Caco-2 (cell line): Measurements from ENCODE around the gene ZNF334. TPM values are rescaled to one million over a fixed set of nuclear protein-coding genes. Genes with fewer than 3 reads are reported as not detected.

Experiments
- BruUV-seq: library from RNA; stranded (reverse); fragments of 400-500 nt; replicated peaks from 2 replicates; lab custom pipeline; 2021; lab: Mats Ljungman, UMichigan
- CTCF ChIA-PET: fragments of 300-600 bp; sonication (Branson Sonifier 250); formaldehyde crosslinking; loops from one replicate; lab custom pipeline; 2022; ENCODE audit warnings: antibody characterized with exemption; lab: Charles Lee
- POLR2A ChIA-PET: fragments of 300-600 bp; sonication (Branson Sonifier 250); formaldehyde crosslinking; loops from one replicate; lab custom pipeline; 2022; ENCODE audit warnings: antibody characterized with exemption; lab: Charles Lee
- DNase-seq, 2 experiments: peaks; one replicate each; pipeline versions ENCODE4 v3.0.0 to v3.0.0-alpha.2; 2020 to 2022
- H3K27me3 ChIP-seq: replicated peaks from 2 replicates; pipeline ENCODE4 v1.6.0; 2011; ENCODE audit warnings: low read length; ENCODE audit not compliant: control insufficient read depth, insufficient read depth
- H3K36me3 ChIP-seq: 2 replicates; pipeline ENCODE4 v1.5.1; 2011; ENCODE audit warnings: low read length; ENCODE audit not compliant: control insufficient read depth, insufficient read depth
- H3K4me1 ChIP-seq: fragments of 250-450 bp; sonication (Bioruptor Pico); 2 replicates; pipeline ENCODE4 v1.5.1; 2020; ENCODE audit warnings: mild to moderate bottlenecking
- H3K4me3 ChIP-seq: 2 replicates; pipeline ENCODE4 v1.5.1; 2011; ENCODE audit warnings: low read depth, mild to moderate bottlenecking, control low read depth, low read length
- H3K9me3 ChIP-seq: fragments of 250-450 bp; sonication (Bioruptor Pico); 2 replicates; pipeline ENCODE4 v1.5.1; 2020; ENCODE audit warnings: mild to moderate bottlenecking, moderate library complexity
- H3K27ac Mint-ChIP-seq: one replicate; pipeline ENCODE4 v1.8.0; 2022; ENCODE audit warnings: mixed read lengths; ENCODE audit not compliant: unreplicated experiment
- H3K27me3 Mint-ChIP-seq: one replicate; pipeline ENCODE4 v1.8.0; 2022; ENCODE audit warnings: mixed read lengths; ENCODE audit not compliant: insufficient read depth, unreplicated experiment
- H3K36me3 Mint-ChIP-seq: one replicate; pipeline ENCODE4 v1.8.0; 2022; ENCODE audit warnings: mild to moderate bottlenecking, mixed read lengths; ENCODE audit not compliant: insufficient read depth, unreplicated experiment
- H3K4me1 Mint-ChIP-seq: one replicate; pipeline ENCODE4 v1.8.0; 2022; ENCODE audit warnings: low read depth, mixed read lengths; ENCODE audit not compliant: unreplicated experiment
- H3K4me3 Mint-ChIP-seq: one replicate; pipeline ENCODE4 v1.8.0; 2022; ENCODE audit warnings: mild to moderate bottlenecking, moderate library complexity, mixed read lengths; ENCODE audit not compliant: unreplicated experiment
- H3K9me3 Mint-ChIP-seq: one replicate; pipeline ENCODE4 v1.8.0; 2022; ENCODE audit warnings: mixed read lengths; ENCODE audit not compliant: unreplicated experiment
- CTCF ChIP-seq, 2 experiments: fragments of 200-600 bp in 1 of 2; IDR thresholded peaks; 1 replicate in 1 of 2; 2 replicates in 1 of 2; pipeline versions ENCODE4 v1.5.1 to v1.8.0; 2011 to 2022; ENCODE audit warnings: antibody characterized with exemption in 1 of 2, control low read depth in 1 of 2, inconsistent platforms in 1 of 2, low read depth in 1 of 2, low read length in 1 of 2, mild to moderate bottlenecking in 1 of 2, moderate library complexity in 1 of 2; ENCODE audit not compliant: insufficient read depth in 1 of 2, severe bottlenecking in 1 of 2, unreplicated experiment in 1 of 2
- intact Hi-C: fragments of 100-400 bp; cut with micrococcal nuclease; formaldehyde crosslinking; loops from one replicate; pipeline ENCODE4 v1.10.0; 2022; ENCODE audit not compliant: unreplicated experiment
- total RNA-seq: library from RNA; stranded (reverse); gene quantifications from 2 replicates; pipeline ENCODE4 v1.2.3, GENCODE V29; 2022

Gene ZNF334
- total RNA-seq, 1 experiment from 2014 or later = not detected

- no peak overlapping the region for H3K27ac Mint-ChIP-seq
- BruUV-seq = no TSS peak
- intact Hi-C loops = no loop called here
Measured at GRCh38 chr20:46519471-46520068, 6.2 kb upstream of the ZNF334 start.

GRCh38 chr20:46509523-46509922, 3.8 kb downstream of the ZNF334 start:
- H3K36me3 ChIP-seq = no peaks in the 10 kb centered on the region
- H3K9me3 ChIP-seq = no peaks in the 10 kb centered on the region
- no peak for DNase-seq
- no peak overlapping the region for H3K27ac Mint-ChIP-seq
- H3K4me3 Mint-ChIP-seq = no peak overlapping the region
- H3K4me1 ChIP-seq = no peaks in the 10 kb centered on the region
- H3K4me3 ChIP-seq = no peak overlapping the region
- ChIA-PET POLR2A (no interaction called here), CTCF (no interaction called here)
- H3K4me1 Mint-ChIP-seq = no peaks in the 10 kb centered on the region
- peaks cover 31% of the 10 kb centered on the region for H3K27me3 Mint-ChIP-seq
- no peaks in the 10 kb centered on the region for H3K9me3 Mint-ChIP-seq
- intact Hi-C loops = no loop called here
- no peak for TF ChIP-seq CTCF (IDR thresholded peaks at IDR 0.05; ENCODE audit: insufficient read depth in 1 of 2, low read depth in 1 of 2, low read length in 1 of 2, severe bottlenecking in 1 of 2, unreplicated experiment in 1 of 2)
- H3K27me3 ChIP-seq = no peaks in the 10 kb centered on the region
- no peaks in the 10 kb centered on the region for H3K36me3 Mint-ChIP-seq
- no TSS peak for BruUV-seq

More at GRCh38 chr20:46519471-46520068, 6.2 kb upstream of the ZNF334 start:
- H3K9me3 ChIP-seq = no peaks in the 10 kb centered on the region
- H3K36me3 Mint-ChIP-seq = no peaks in the 10 kb centered on the region
- no peaks in the 10 kb centered on the region for H3K36me3 ChIP-seq
- no peaks in the 10 kb centered on the region for H3K4me1 ChIP-seq
- H3K27me3 ChIP-seq = no peaks in the 10 kb centered on the region
- H3K4me3 Mint-ChIP-seq = no peak overlapping the region
- no peaks in the 10 kb centered on the region for H3K9me3 Mint-ChIP-seq
- ChIA-PET POLR2A (interaction anchor here (0.5 kb wide), 1 partner anchor 157 kb away, joined by 5 read pairs; no protein-coding TSS in a partner anchor), CTCF (no interaction called here)
- DNase-seq = no peak
- no peak overlapping the region for H3K4me3 ChIP-seq
- TF ChIP-seq CTCF (IDR thresholded peaks at IDR 0.05; ENCODE audit: insufficient read depth in 1 of 2, low read depth in 1 of 2, low read length in 1 of 2, severe bottlenecking in 1 of 2, unreplicated experiment in 1 of 2) = no peak
- H3K4me1 Mint-ChIP-seq = no peaks in the 10 kb centered on the region
- H3K27me3 Mint-ChIP-seq = peaks cover 4% of the 10 kb centered on the region

- H3K27me3 ChIP-seq = no peaks in the 10 kb centered on the region
- Mint-ChIP-seq H3K4me1 (no peaks in the 10 kb centered on the region), H3K27me3 (peaks cover 37% of the 10 kb centered on the region), H3K27ac (no peak overlapping the region), H3K36me3 (no peaks in the 10 kb centered on the region), H3K9me3 (peaks cover 11% of the 10 kb centered on the region), H3K4me3 (no peak overlapping the region)
- CTCF ChIA-PET = no interaction called here
- H3K4me1 ChIP-seq = no peaks in the 10 kb centered on the region
- POLR2A ChIA-PET = no interaction called here
- H3K9me3 ChIP-seq = peaks cover 2% of the 10 kb centered on the region
- TF ChIP-seq CTCF (IDR thresholded peaks at IDR 0.05; ENCODE audit: insufficient read depth in 1 of 2, low read depth in 1 of 2, low read length in 1 of 2, severe bottlenecking in 1 of 2, unreplicated experiment in 1 of 2) = no peak
- intact Hi-C loops = no loop called here
- H3K4me3 ChIP-seq = no peak overlapping the region
- BruUV-seq = no TSS peak
- no peaks in the 10 kb centered on the region for H3K36me3 ChIP-seq
- no peak for DNase-seq
Measured at GRCh38 chr20:46507760-46508407, 5.5 kb downstream of the ZNF334 start.
